ENCODE data around the gene EIF2S2.

The EIF2S2 gene

GRCh38 chr20:34069341-34070078, 42.5 kb downstream of the EIF2S2 start:
- H3K9me3 ChIP-seq (ENCODE audit: control insufficient read depth, low read depth, low read length), result no peaks in the 10 kb centered on the region
- peaks cover 25% of the 10 kb centered on the region for H3K4me1 ChIP-seq (ENCODE audit: control insufficient read depth, low read depth, low read length)
- H3K27me3 ChIP-seq (ENCODE audit: control insufficient read depth, insufficient read depth, low read length), result no peaks in the 10 kb centered on the region
- H3K9ac ChIP-seq (ENCODE audit: low read length), result no peak overlapping the region
- H3K4me3 ChIP-seq (ENCODE audit: low read length), result no peak overlapping the region
- no peak overlapping the region for H3K27ac ChIP-seq (ENCODE audit: low read length)
- H3K36me3 ChIP-seq (ENCODE audit: control insufficient read depth, low read depth, low read length), result no peaks in the 10 kb centered on the region

GRCh38 chr20:34068001-34068400, 44.0 kb downstream of the EIF2S2 start:
- H3K4me3 ChIP-seq (ENCODE audit: low read length), result no peak overlapping the region
- no peaks in the 10 kb centered on the region for H3K9me3 ChIP-seq (ENCODE audit: control insufficient read depth, low read depth, low read length)
- no peaks in the 10 kb centered on the region for H3K27me3 ChIP-seq (ENCODE audit: control insufficient read depth, insufficient read depth, low read length)
- no peak overlapping the region for H3K9ac ChIP-seq (ENCODE audit: low read length)
- no peaks in the 10 kb centered on the region for H3K36me3 ChIP-seq (ENCODE audit: control insufficient read depth, low read depth, low read length)
- no peak overlapping the region for H3K27ac ChIP-seq (ENCODE audit: low read length)
- peaks cover 25% of the 10 kb centered on the region for H3K4me1 ChIP-seq (ENCODE audit: control insufficient read depth, low read depth, low read length)

GRCh38 chr20:34066476-34067090, 45.5 kb downstream of the EIF2S2 start:
- Histone ChIP-seq H3K27ac (ENCODE audit: low read length) (no peak overlapping the region), H3K9ac (ENCODE audit: low read length) (no peak overlapping the region), H3K9me3 (ENCODE audit: control insufficient read depth, low read depth, low read length) (no peaks in the 10 kb centered on the region), H3K27me3 (ENCODE audit: control insufficient read depth, insufficient read depth, low read length) (no peaks in the 10 kb centered on the region), H3K4me1 (ENCODE audit: control insufficient read depth, low read depth, low read length) (peaks cover 25% of the 10 kb centered on the region), H3K4me3 (ENCODE audit: low read length) (no peak overlapping the region), H3K36me3 (ENCODE audit: control insufficient read depth, low read depth, low read length) (no peaks in the 10 kb centered on the region)

- Histone ChIP-seq H3K4me1 (ENCODE audit: control insufficient read depth, low read depth, low read length) (peaks cover 25% of the 10 kb centered on the region), H3K27ac (ENCODE audit: low read length) (no peak overlapping the region), H3K36me3 (ENCODE audit: control insufficient read depth, low read depth, low read length) (no peaks in the 10 kb centered on the region), H3K27me3 (ENCODE audit: control insufficient read depth, insufficient read depth, low read length) (no peaks in the 10 kb centered on the region), H3K4me3 (ENCODE audit: low read length) (no peak overlapping the region), H3K9me3 (ENCODE audit: control insufficient read depth, low read depth, low read length) (no peaks in the 10 kb centered on the region), H3K9ac (ENCODE audit: low read length) (no peak overlapping the region)
Measured at GRCh38 chr20:34065260-34065659, 46.8 kb downstream of the EIF2S2 start.

- peaks cover 21% of the 10 kb centered on the region for H3K4me1 ChIP-seq (ENCODE audit: control insufficient read depth, low read depth, low read length)
- no peaks in the 10 kb centered on the region for H3K9me3 ChIP-seq (ENCODE audit: control insufficient read depth, low read depth, low read length)
- no peaks in the 10 kb centered on the region for H3K27me3 ChIP-seq (ENCODE audit: control insufficient read depth, insufficient read depth, low read length)
- no peak overlapping the region for H3K9ac ChIP-seq (ENCODE audit: low read length)
- H3K36me3 ChIP-seq (ENCODE audit: control insufficient read depth, low read depth, low read length), result no peaks in the 10 kb centered on the region
- H3K27ac ChIP-seq (ENCODE audit: low read length), result no peak overlapping the region
- no peak overlapping the region for H3K4me3 ChIP-seq (ENCODE audit: low read length)
Measured at GRCh38 chr20:34064286-34064685, 47.8 kb downstream of the EIF2S2 start.

- Histone ChIP-seq H3K27ac (ENCODE audit: low read length) (no peak overlapping the region), H3K27me3 (ENCODE audit: control insufficient read depth, insufficient read depth, low read length) (no peaks in the 10 kb centered on the region), H3K9ac (ENCODE audit: low read length) (no peak overlapping the region), H3K4me1 (ENCODE audit: control insufficient read depth, low read depth, low read length) (peaks cover 7% of the 10 kb centered on the region), H3K4me3 (ENCODE audit: low read length) (no peak overlapping the region), H3K9me3 (ENCODE audit: control insufficient read depth, low read depth, low read length) (no peaks in the 10 kb centered on the region), H3K36me3 (ENCODE audit: control insufficient read depth, low read depth, low read length) (no peaks in the 10 kb centered on the region)
Measured at GRCh38 chr20:34062570-34063482, 49.2 kb downstream of the EIF2S2 start.

GRCh38 chr20:34061695-34062094, 50.3 kb downstream of the EIF2S2 start:
- peaks cover under 1% of the 10 kb centered on the region for H3K4me1 ChIP-seq (ENCODE audit: control insufficient read depth, low read depth, low read length)
- no peak overlapping the region for H3K27ac ChIP-seq (ENCODE audit: low read length)
- H3K27me3 ChIP-seq (ENCODE audit: control insufficient read depth, insufficient read depth, low read length), result no peaks in the 10 kb centered on the region
- H3K36me3 ChIP-seq (ENCODE audit: control insufficient read depth, low read depth, low read length), result no peaks in the 10 kb centered on the region
- H3K9me3 ChIP-seq (ENCODE audit: control insufficient read depth, low read depth, low read length), result no peaks in the 10 kb centered on the region
- no peak overlapping the region for H3K4me3 ChIP-seq (ENCODE audit: low read length)
- H3K9ac ChIP-seq (ENCODE audit: low read length), result no peak overlapping the region

GRCh38 chr20:34060970-34061369, 51.1 kb downstream of the EIF2S2 start:
- Histone ChIP-seq H3K9me3 (ENCODE audit: control insufficient read depth, low read depth, low read length) (no peaks in the 10 kb centered on the region), H3K27ac (ENCODE audit: low read length) (no peak overlapping the region), H3K4me3 (ENCODE audit: low read length) (no peak overlapping the region), H3K27me3 (ENCODE audit: control insufficient read depth, insufficient read depth, low read length) (no peaks in the 10 kb centered on the region), H3K9ac (ENCODE audit: low read length) (no peak overlapping the region), H3K36me3 (ENCODE audit: control insufficient read depth, low read depth, low read length) (no peaks in the 10 kb centered on the region), H3K4me1 (ENCODE audit: control insufficient read depth, low read depth, low read length) (no peaks in the 10 kb centered on the region)

GRCh38 chr20:34058831-34059230, 53.2 kb downstream of the EIF2S2 start:
- Histone ChIP-seq H3K4me3 (ENCODE audit: low read length) (no peak overlapping the region), H3K36me3 (ENCODE audit: control insufficient read depth, low read depth, low read length) (no peaks in the 10 kb centered on the region), H3K4me1 (ENCODE audit: control insufficient read depth, low read depth, low read length) (no peaks in the 10 kb centered on the region), H3K27me3 (ENCODE audit: control insufficient read depth, insufficient read depth, low read length) (no peaks in the 10 kb centered on the region), H3K27ac (ENCODE audit: low read length) (no peak overlapping the region), H3K9ac (ENCODE audit: low read length) (no peak overlapping the region), H3K9me3 (ENCODE audit: control insufficient read depth, low read depth, low read length) (no peaks in the 10 kb centered on the region)

- H3K4me1 ChIP-seq (ENCODE audit: control insufficient read depth, low read depth, low read length), result no peaks in the 10 kb centered on the region
- H3K27ac ChIP-seq (ENCODE audit: low read length), result no peak overlapping the region
- H3K4me3 ChIP-seq (ENCODE audit: low read length), result no peak overlapping the region
- no peaks in the 10 kb centered on the region for H3K27me3 ChIP-seq (ENCODE audit: control insufficient read depth, insufficient read depth, low read length)
- no peak overlapping the region for H3K9ac ChIP-seq (ENCODE audit: low read length)
- H3K36me3 ChIP-seq (ENCODE audit: control insufficient read depth, low read depth, low read length), result no peaks in the 10 kb centered on the region
- H3K9me3 ChIP-seq (ENCODE audit: control insufficient read depth, low read depth, low read length), result no peaks in the 10 kb centered on the region
Measured at GRCh38 chr20:34055290-34055689, 56.8 kb downstream of the EIF2S2 start.

- Histone ChIP-seq H3K36me3 (ENCODE audit: control insufficient read depth, low read depth, low read length) (no peaks in the 10 kb centered on the region), H3K4me1 (ENCODE audit: control insufficient read depth, low read depth, low read length) (no peaks in the 10 kb centered on the region)
Measured at GRCh38 chr20:34052414-34052813, 59.6 kb downstream of the EIF2S2 start.

More at GRCh38 chr20:34052414-34052813, 59.6 kb downstream of the EIF2S2 start:
- Histone ChIP-seq H3K27ac (ENCODE audit: low read length) (no peak overlapping the region), H3K4me3 (ENCODE audit: low read length) (no peak overlapping the region), H3K9ac (ENCODE audit: low read length) (no peak overlapping the region), H3K27me3 (ENCODE audit: control insufficient read depth, insufficient read depth, low read length) (no peaks in the 10 kb centered on the region), H3K9me3 (ENCODE audit: control insufficient read depth, low read depth, low read length) (no peaks in the 10 kb centered on the region)

All from iPS-18a (cell line).